Hematopoietic multipotent progenitor cell treated with erythropoietin and hydrocortisone succinate and interleukin-3 and kit ligand, for 15 days (in vitro differentiated cells): ENCODE measurements around the gene MAF.

Experiments
- DNase-seq: peaks from one replicate; pipeline ENCODE4 v3.0.0-alpha.2; 2015; ENCODE audit warnings: low spot score

Gene MAF

DNA sequence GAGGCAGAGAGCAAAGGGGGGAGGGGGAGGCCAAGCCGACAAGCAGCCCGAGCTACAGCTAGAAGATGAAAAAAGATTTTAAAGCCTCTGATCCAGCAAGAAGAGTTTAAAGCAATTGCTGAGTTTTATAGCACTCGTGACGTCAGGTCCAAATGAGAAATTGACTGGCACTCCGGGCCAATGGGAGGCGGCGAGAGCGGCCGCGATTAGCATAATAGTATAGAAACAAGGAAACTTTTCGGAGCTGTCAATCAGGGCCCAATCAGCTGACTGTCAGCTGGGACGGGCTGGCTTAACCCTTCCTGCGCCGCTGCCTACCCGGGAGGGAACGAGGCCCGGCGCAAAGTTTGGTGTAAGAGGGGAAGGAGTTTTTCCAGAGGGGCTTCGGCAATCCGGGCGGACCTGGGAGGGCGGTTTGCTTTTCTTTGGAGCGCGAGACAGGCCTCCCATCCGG, at the start of gene MAF:
Gene MAF (minus strand): TSS at position 100 of the 454 bp plus-strand sequence. CDS start 835 bp downstream, outside the sequence.
- DNase-seq: no peak

DNA sequence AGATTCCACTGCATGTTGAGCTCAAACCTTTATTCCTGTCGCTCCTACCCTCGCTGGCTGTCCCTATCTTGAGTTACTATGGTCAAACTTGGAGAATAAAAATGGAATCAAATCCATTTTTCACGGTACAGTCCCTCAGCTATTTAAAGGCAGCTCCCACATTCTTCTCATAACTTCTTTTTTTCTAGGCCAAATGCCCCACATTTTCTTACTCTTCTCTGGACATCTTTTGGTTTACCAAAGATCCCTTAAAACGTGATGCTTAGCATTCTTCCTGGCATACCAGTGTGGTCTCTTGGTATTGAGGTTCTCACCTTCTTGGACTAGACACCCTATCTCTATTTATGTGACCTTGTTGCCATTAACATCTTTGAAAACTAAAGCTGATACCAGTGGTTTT, 48.3 kb upstream of the MAF start:
- DNase-seq: no peak

GRCh38 chr16:79647586-79647985, 47.0 kb upstream of the MAF start:
- DNase-seq: no peak

DNA sequence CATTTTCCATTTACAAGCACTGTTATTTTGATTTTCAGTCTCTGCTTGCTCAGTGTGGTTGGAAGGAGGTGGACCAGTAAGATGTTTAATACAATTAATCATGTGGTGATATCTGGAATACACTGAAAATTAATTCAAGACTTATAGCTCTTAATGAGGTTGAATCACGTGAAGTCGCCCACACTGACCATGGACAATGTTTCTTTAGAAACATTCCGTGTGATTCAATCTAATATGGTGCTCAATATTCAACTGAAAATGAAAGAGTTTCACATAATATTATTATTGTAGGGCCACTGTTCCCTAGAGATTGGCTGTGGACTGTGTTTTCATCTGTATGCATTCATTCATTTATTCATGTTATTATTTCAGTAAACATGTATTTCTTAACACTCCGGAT, 45.2 kb upstream of the MAF start:
- no peak for DNase-seq

DNA sequence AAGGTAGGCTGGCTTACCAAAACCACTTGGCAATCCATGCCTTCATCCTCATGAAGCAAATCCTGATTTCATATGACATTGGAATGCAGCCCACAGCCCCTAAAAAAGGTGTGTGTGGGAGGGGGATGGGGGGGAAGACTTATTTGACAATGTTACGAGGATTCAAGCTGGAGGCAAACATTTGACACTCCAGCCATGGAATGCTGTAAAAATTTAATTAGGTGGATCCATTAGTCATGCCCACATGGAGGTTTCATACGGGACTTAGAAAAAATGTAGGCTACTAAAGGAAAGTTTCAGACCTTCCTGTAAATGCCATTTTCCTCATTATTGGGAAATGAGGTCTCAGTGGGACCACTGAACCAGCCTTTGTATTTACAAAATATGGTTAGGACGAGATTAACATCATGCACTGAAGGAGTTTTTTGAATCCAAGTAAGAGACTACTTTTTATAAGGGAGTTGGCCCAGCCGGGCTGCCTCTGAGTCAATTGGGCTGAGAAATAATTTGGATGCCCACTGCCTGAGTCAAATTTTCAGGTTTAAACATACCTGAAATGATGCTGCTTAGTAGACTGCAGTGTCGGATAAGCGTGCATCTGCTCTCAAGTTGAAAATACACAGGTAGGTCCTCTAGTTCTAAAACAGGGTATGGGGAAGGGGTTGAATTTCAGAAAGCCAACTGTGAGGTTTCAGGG, 44.6 kb upstream of the MAF start:
- DNase-seq: no peak

DNA sequence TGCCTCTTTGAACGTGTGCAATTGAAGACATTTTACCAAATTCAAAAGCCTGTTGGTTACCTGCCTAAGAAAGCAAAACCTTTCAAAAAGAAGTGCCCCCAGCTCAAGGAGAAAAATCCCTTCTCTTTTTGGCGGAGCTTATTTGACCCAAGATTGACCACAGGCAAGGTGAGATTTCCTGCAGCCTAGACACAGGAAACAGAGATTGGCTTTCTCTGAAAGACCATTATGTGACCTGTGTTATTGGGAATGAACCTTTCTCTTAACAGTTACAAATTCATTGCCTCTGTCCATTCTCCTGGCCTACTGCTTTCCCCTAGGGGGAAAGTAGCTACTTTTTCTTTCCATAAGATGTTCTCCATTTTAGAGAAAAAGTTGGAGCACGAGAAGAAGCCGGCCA, 42.1 kb upstream of the MAF start:
- DNase-seq: no peak

- DNase-seq: no peak
Measured at GRCh38 chr16:79640513-79641360, 40.2 kb upstream of the MAF start.

DNA sequence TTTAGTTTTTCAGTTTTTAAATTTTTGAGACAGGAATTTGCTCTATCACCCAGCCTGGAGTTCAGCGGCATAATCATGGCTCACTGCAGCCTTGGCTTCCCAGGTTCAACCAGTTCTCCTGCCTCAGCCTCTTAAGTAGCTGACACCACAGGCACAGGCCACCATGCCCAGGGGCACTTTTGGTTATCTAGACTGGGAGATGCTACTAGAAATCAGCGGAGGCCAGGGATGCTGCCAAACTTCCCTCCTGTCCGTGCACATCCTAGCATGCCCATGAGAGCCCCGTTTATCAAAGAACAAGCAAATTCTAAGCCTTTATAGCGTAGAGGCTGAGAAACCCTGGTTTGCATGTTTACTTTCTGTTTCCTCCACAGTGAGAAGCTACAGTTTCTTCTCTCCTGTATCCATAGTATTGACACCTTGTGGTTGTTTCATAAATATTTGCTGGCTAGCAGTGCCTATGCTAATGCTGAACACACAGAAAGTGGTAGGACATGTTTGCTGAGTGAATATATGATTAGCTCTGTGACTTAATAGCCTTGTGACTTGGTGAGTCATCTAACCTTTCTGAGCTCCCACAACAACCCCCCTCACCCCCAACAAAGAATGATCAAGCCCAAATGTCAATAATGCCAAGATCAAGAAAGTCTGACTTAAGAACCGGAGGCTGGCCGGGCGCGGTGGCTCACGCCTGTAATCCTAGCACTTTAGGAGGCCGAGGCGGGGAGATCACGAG, 39.2 kb upstream of the MAF start:
- no peak for DNase-seq

GRCh38 chr16:79638386-79638785, 37.8 kb upstream of the MAF start:
- DNase-seq: no peak

DNA sequence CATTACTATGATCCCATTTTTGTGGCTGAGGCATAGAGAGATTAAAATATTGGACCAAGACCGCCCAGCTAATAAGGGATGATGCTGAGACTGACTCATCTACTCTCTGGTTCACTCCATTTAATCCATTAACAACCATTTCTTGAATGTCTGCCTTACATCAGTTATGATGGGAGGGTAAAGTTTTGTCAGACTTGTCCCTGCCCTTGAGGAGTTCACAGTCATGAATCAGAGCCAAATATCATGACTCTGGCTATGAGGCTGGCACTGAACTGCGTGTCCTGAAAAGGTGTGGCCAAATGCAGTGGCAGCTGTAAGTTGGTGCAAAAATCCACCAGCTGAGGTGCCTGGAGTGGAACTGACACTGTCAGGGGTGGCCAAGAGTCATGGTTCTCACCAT, 35.0 kb upstream of the MAF start:
- no peak for DNase-seq

- DNase-seq: no peak
Measured at GRCh38 chr16:79634298-79634697, 33.8 kb upstream of the MAF start.

- no peak for DNase-seq
Measured at GRCh38 chr16:79632289-79632688, 31.8 kb upstream of the MAF start.

DNA sequence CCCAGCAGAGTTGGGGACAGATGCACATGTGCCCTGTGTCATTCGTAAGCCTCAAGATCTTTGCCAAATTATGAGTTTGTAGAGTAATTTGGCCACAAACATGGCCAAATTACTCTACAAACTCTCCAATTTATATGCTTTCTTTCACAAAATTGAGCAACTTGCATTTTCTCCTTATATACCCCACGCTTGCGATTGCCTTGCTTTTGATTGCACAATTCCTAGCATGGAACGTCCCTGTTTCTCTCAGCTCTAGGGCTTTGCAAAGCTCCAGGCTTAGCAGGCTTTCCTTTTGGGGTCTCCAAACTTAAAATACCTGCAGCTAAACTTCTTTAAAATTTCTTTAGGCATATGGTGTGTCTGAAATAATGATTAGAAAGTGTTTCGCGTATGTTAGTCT, 28.5 kb upstream of the MAF start:
- DNase-seq: no peak

DNA sequence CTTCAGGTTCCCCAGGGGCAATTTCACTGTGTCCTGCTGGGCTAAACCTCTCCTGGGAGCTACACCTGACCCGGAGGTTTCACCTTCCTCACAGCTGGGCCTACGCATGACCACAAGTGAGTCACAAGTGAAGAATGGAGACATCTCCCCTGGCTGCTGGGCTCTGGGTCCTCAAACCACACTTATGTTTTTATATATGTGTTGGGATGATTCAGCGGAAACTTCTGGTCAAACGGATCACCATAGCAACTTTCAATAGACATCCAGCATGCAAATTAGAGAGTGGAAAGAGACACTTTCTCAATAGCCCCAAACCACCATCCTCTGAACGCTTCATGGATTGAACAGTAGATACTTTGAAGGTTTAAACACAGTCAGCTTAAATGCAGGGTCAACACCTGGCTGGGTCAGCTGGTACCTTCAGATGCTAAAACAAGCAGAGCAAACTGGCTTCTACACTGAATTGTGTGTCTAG, 28.0 kb upstream of the MAF start:
- DNase-seq: no peak

- DNase-seq: no peak
Measured at GRCh38 chr16:79627092-79627491, 26.6 kb upstream of the MAF start.

DNA sequence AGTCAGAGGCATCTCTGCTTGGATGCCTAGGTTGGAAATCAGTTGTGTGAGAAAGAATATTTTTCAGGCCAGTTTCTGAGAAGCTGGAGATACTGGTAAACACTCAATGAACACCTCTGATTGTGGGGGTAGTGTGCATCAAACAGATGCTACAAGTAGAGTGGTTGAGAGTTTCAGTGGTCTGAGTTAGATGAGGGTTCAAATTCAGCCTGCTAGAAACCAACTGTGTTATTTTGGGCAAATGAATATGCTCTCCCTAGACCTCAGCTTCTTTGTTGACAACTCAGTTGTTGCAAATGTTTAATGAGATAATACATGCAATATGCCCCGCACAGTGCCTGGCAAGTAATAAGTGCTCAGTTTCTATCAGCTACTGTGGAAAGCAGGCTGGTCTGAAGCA, 25.2 kb upstream of the MAF start:
- no peak for DNase-seq

DNA sequence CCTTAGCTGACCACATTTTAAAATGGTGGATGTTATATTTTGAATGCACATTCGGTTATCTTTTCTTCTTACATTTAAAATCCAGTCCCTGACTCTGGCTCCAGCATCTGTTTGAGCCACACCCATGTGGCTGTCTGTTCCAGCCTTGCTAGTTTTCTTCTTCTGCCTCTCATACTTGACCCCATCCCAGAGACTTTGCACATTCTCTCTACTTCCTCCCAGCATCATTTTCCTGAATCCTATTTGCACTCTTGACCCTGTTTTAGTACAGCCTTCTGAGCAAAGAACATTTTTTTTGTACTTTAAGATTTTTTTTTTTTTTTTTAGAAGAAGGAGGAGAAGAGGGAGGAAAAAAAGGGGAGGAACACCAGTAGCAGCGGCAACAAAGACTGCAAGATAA, 23.3 kb upstream of the MAF start:
- DNase-seq: no peak

DNA sequence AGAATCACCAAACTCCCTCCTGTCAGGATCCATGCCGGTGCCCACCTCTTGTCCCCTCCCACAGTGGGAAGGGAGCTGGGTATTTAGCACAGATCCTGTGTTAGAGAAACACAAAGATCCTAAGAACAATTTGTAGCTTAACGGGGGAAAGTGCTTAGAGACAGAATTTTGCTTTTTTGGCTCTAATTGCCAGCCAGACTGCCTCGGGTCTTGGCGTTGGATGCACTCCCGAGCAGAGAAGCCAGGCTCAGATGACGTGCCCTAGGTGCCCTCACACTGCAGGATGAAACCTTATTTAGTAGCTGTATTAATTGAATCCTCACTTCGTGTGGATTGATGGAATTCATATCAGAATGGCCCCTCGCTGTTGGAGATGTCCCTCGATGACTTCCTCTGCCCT, 22.5 kb upstream of the MAF start:
- no peak for DNase-seq

- DNase-seq: no peak
Measured at GRCh38 chr16:79621027-79621426, 20.5 kb upstream of the MAF start.

GRCh38 chr16:79618692-79619050, 18.1 kb upstream of the MAF start:
- no peak for DNase-seq

- no peak for DNase-seq
Measured at GRCh38 chr16:79618041-79618691, 17.6 kb upstream of the MAF start.

DNA sequence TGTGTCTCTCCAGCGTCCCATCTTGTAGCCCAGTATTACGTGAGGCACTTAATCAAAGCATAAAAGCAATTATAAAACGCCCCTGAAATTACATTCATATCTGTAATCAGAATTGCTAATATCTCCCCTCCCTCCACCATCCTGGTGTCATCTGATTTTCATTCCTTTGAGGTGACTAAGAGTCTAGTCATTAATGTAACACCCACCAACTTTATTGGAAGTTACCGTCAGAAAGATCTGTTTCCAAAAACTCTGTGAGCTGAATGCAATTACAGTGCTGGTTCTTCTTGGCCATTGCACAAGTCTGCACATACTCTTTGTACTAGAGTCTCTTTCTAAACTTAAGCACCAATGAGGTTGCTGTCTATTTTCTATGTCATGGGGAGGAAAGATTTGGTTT, 12.5 kb upstream of the MAF start:
- DNase-seq: no peak
